Measurements from ENCODE around the gene LMCD1.

GRCh38 chr3:8485943-8486342, 15.7 kb upstream of the LMCD1 start:
- TF ChIP-seq CTCF (conservative IDR thresholded peaks at IDR 0.05; ENCODE audit: low read length) (no peak), EZH2phosphoT487 (IDR thresholded peaks at IDR 0.05; ENCODE audit: borderline replicate concordance) (no peak)

All from Loucy (cell line).